ENCODE results near the gene TIGD1.

TIGD1 gene

DNA sequence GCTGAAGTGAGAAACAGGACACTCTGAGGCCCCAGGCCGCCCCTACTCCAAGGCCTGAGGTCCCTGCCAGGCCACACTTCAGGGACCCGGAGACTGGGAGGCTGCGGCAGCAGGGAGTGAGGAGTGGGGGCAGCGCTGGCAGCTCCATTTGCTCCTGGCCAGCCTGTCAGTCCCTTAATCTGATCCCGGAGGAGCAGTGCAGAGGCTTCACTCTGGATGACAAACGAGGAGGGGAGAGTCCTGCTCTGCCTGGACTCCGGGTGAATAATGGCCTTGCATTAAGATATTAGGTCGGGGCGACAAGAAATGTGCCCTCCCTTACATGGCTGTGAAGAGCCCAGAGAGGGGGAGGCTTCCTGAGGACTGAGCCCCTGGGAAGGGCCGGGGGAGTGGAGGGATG lies 44.5 kb downstream of the TIGD1 start:
- no peaks in the 10 kb centered on the region for H3K9me3 ChIP-seq (ENCODE audit: control insufficient read depth, insufficient read depth, low read depth, low read length)

DNA sequence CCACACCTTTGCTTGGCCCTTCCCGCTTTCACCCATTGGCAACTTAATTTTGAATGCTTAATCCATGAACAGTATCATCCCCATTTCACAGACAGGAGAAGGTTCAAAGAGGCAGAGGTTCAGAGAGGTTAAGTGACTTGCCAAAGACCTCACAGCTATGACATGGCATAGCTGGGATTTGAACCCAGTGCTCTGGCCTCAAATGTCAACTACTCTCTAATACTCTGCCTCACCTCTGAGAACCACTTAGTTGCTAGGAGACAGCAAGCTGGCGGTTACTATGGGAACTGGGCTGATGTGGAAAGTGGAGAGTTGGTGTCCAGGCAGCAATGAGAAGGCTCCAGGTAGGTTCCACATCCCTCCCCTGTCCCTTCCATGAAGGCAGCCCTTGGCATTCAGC lies 45.9 kb downstream of the TIGD1 start:
- Histone ChIP-seq H3K27ac (ENCODE audit: low read depth, low read length) (no peak overlapping the region), H3K36me3 (ENCODE audit: control insufficient read depth, insufficient read depth, low read length) (no peaks in the 10 kb centered on the region), H3K9ac (ENCODE audit: low read length) (no peak overlapping the region), H3K27me3 (ENCODE audit: control insufficient read depth, insufficient read depth, low read length) (peaks cover 77% of the 10 kb centered on the region), H3K9me3 (ENCODE audit: control insufficient read depth, insufficient read depth, low read depth, low read length) (no peaks in the 10 kb centered on the region), H3K4me3 (ENCODE audit: low read depth, low read length) (no peak overlapping the region), H3K4me1 (ENCODE audit: control insufficient read depth, insufficient read depth, low read length) (peaks cover 18% of the 10 kb centered on the region)

More for the DNA sequence above, 44.5 kb downstream of the TIGD1 start:
- no peak overlapping the region for H3K4me3 ChIP-seq (ENCODE audit: low read depth, low read length)
- H3K27me3 ChIP-seq (ENCODE audit: control insufficient read depth, insufficient read depth, low read length), result peaks cover 66% of the 10 kb centered on the region
- H3K36me3 ChIP-seq (ENCODE audit: control insufficient read depth, insufficient read depth, low read length), result no peaks in the 10 kb centered on the region
- no peak overlapping the region for H3K9ac ChIP-seq (ENCODE audit: low read length)
- no peak overlapping the region for H3K27ac ChIP-seq (ENCODE audit: low read depth, low read length)
- H3K4me1 ChIP-seq (ENCODE audit: control insufficient read depth, insufficient read depth, low read length), result peaks cover 18% of the 10 kb centered on the region

DNA sequence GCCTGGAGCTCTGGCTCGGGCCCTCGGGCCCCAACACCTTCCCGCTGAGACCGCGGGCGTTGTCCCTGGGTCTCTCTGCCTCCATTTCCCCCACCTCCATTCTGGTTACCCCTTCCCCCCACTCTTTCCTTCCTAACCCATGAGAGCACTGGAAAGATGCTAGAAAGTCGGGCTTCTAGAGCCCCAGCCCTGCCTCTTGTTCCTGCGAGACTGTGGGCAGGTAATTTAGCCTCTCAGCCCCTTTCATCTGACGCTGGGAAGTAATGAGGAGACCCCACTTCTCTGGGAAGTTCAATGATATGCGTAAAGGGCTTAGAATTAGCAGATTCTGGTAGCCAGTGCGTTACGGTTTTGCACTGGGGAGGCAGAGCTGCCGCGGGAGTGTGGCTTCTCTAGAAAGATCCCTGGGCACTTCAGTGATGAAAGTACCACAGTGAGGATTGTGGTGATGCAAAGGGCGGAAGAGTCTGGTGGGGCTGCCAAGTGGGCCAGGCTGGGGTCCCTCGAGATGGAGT lies 46.5 kb downstream of the TIGD1 start:
- H3K27ac ChIP-seq (ENCODE audit: low read depth, low read length), result no peak overlapping the region
- H3K9me3 ChIP-seq (ENCODE audit: control insufficient read depth, insufficient read depth, low read depth, low read length), result no peaks in the 10 kb centered on the region
- H3K36me3 ChIP-seq (ENCODE audit: control insufficient read depth, insufficient read depth, low read length), result no peaks in the 10 kb centered on the region
- H3K27me3 ChIP-seq (ENCODE audit: control insufficient read depth, insufficient read depth, low read length), result peaks cover 82% of the 10 kb centered on the region
- no peak overlapping the region for H3K9ac ChIP-seq (ENCODE audit: low read length)
- peak overlapping the region; percentile 57 for H3K4me3 ChIP-seq (ENCODE audit: low read depth, low read length)
- H3K4me1 ChIP-seq (ENCODE audit: control insufficient read depth, insufficient read depth, low read length), result peaks cover 18% of the 10 kb centered on the region

- no peaks in the 10 kb centered on the region for H3K9me3 ChIP-seq (ENCODE audit: control insufficient read depth, insufficient read depth, low read depth, low read length)
- peak overlapping the region; percentile 57 for H3K4me3 ChIP-seq (ENCODE audit: low read depth, low read length)
- H3K9ac ChIP-seq (ENCODE audit: low read length), result no peak overlapping the region
- H3K36me3 ChIP-seq (ENCODE audit: control insufficient read depth, insufficient read depth, low read length), result no peaks in the 10 kb centered on the region
- H3K27me3 ChIP-seq (ENCODE audit: control insufficient read depth, insufficient read depth, low read length), result peaks cover 82% of the 10 kb centered on the region
- H3K27ac ChIP-seq (ENCODE audit: low read depth, low read length), result no peak overlapping the region
- peaks cover 18% of the 10 kb centered on the region for H3K4me1 ChIP-seq (ENCODE audit: control insufficient read depth, insufficient read depth, low read length)
Measured at GRCh38 chr2:232502911-232503808, 47.2 kb downstream of the TIGD1 start.

DNA sequence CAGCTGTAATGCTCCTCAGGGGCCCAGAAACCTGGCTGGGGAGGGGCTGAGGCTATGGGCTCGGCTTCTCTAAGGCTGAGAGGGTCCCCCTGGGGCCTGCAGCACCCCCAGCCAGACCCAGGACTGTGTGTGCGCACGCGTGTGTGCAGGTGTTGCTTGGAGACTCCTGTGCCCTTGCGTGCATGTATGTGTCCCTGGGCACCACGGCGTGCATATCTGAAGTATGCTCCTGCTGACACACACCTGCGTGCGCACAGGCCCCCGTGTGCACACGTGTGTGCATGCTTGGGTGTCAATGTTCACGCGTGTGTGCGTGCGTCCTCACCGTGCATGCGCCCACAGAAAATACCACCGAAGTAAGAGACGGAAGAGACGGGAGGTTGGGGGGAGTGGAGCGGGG lies 47.8 kb downstream of the TIGD1 start:
- H3K9me3 ChIP-seq (ENCODE audit: control insufficient read depth, insufficient read depth, low read depth, low read length), result no peaks in the 10 kb centered on the region
- H3K4me1 ChIP-seq (ENCODE audit: control insufficient read depth, insufficient read depth, low read length), result peaks cover 18% of the 10 kb centered on the region
- no peaks in the 10 kb centered on the region for H3K36me3 ChIP-seq (ENCODE audit: control insufficient read depth, insufficient read depth, low read length)
- H3K27ac ChIP-seq (ENCODE audit: low read depth, low read length), result no peak overlapping the region
- H3K27me3 ChIP-seq (ENCODE audit: control insufficient read depth, insufficient read depth, low read length), result peaks cover 80% of the 10 kb centered on the region
- peak overlapping the region; percentile 57 for H3K4me3 ChIP-seq (ENCODE audit: low read depth, low read length)
- no peak overlapping the region for H3K9ac ChIP-seq (ENCODE audit: low read length)

GRCh38 chr2:232501794-232502390 lies 48.5 kb downstream of the TIGD1 start:
- Histone ChIP-seq H3K9me3 (ENCODE audit: control insufficient read depth, insufficient read depth, low read depth, low read length) (no peaks in the 10 kb centered on the region), H3K36me3 (ENCODE audit: control insufficient read depth, insufficient read depth, low read length) (no peaks in the 10 kb centered on the region), H3K9ac (ENCODE audit: low read length) (no peak overlapping the region), H3K27ac (ENCODE audit: low read depth, low read length) (no peak overlapping the region), H3K27me3 (ENCODE audit: control insufficient read depth, insufficient read depth, low read length) (peaks cover 74% of the 10 kb centered on the region), H3K4me3 (ENCODE audit: low read depth, low read length) (peak overlapping the region; percentile 57; the same call in 1 of the 2 replicates), H3K4me1 (ENCODE audit: control insufficient read depth, insufficient read depth, low read length) (peaks cover 18% of the 10 kb centered on the region)

DNA sequence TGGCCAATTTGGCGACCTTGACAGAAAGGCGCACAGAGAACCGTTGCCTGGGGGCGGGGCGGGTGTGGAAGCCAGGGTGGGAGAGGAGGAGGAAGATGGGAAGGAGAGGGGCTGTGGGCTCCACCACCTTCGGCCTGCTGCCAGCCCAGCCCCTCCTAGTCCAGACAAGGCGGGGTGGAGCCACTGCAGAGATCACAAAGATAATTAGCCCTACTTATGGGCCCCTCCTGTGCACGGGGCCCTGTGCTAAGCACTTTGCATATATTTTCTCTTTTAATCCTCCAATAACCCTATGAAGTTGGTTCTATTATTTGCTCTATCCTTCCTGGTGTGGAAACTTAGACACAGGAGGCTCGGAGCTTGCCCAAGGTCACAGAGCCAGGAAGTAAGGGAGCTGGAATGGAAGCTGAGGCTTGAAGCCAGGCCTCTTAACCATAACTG lies 49.0 kb downstream of the TIGD1 start:
- Histone ChIP-seq H3K9me3 (ENCODE audit: control insufficient read depth, insufficient read depth, low read depth, low read length) (no peaks in the 10 kb centered on the region), H3K9ac (ENCODE audit: low read length) (no peak overlapping the region), H3K4me3 (ENCODE audit: low read depth, low read length) (no peak overlapping the region), H3K36me3 (ENCODE audit: control insufficient read depth, insufficient read depth, low read length) (no peaks in the 10 kb centered on the region), H3K4me1 (ENCODE audit: control insufficient read depth, insufficient read depth, low read length) (peaks cover 18% of the 10 kb centered on the region), H3K27me3 (ENCODE audit: control insufficient read depth, insufficient read depth, low read length) (peaks cover 69% of the 10 kb centered on the region), H3K27ac (ENCODE audit: low read depth, low read length) (no peak overlapping the region)

DNA sequence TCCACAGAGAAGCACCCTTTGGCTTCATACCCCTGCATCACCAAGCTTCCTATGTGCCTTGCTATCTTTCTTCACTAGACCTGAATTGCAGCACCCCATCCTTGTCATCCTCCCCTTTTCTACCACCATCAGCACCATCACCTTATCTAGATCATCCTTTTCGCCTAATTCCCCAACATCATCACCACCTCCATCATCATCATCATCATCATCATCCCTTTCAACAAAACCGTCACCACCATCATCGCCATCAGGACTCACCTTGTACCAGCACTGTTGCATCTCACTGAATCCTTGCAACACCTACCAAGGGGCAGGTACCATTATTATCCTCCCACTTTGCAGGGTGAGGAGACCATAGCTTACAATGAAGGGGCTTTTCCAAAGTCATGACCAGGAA lies 51.9 kb downstream of the TIGD1 start:
- no peak overlapping the region for H3K27ac ChIP-seq (ENCODE audit: low read depth, low read length)
- H3K9ac ChIP-seq (ENCODE audit: low read length), result no peak overlapping the region
- H3K27me3 ChIP-seq (ENCODE audit: control insufficient read depth, insufficient read depth, low read length), result peaks cover 40% of the 10 kb centered on the region
- H3K36me3 ChIP-seq (ENCODE audit: control insufficient read depth, insufficient read depth, low read length), result no peaks in the 10 kb centered on the region
- peaks cover 12% of the 10 kb centered on the region for H3K4me1 ChIP-seq (ENCODE audit: control insufficient read depth, insufficient read depth, low read length)
- no peak overlapping the region for H3K4me3 ChIP-seq (ENCODE audit: low read depth, low read length)
- no peaks in the 10 kb centered on the region for H3K9me3 ChIP-seq (ENCODE audit: control insufficient read depth, insufficient read depth, low read depth, low read length)

All from HUES6 (cell line).